Coronary artery (tissue), 2 donors: ENCODE results near the gene DTNBP1.

Experiments used
- DNase-seq: peaks from one replicate; pipeline ENCODE4 v3.0.0-alpha.2; 2017; ENCODE audit warnings: low spot score
- H3K27ac ChIP-seq, 2 donors: fragments of 200-600 bp; sonication (generic); one replicate each; pipeline ENCODE4 v1.5.1; 2016 to 2019
- H3K4me3 ChIP-seq: fragments of 200-600 bp; sonication (generic); 2 replicates; pipeline ENCODE4 v1.5.1; 2016; ENCODE audit warnings: mild to moderate bottlenecking, moderate library complexity
- CTCF ChIP-seq: fragments of 200-600 bp; sonication (generic); IDR thresholded peaks from one replicate; pipeline ENCODE4 v1.5.1; 2019; ENCODE audit warnings: antibody characterized with exemption

DTNBP1 gene

GRCh38 chr6:15496345-15497131 lies 166.3 kb downstream of the DTNBP1 start:
- H3K27ac ChIP-seq = no peak overlapping the region
- DNase-seq = no peak
- TF ChIP-seq CTCF = no peak
- no peak overlapping the region for H3K4me3 ChIP-seq

- TF ChIP-seq CTCF = no peak
- DNase-seq = no peak
- Histone ChIP-seq H3K27ac (peak overlapping the region in 1 of 2 donors; percentile 5), H3K4me3 (no peak overlapping the region)
These were observed 167.4 kb downstream of the DTNBP1 start for GRCh38 chr6:15495375-15495901.

GRCh38 chr6:15493437-15494168 lies 169.2 kb downstream of the DTNBP1 start:
- TF ChIP-seq CTCF = no peak
- no peak for DNase-seq
- no peak overlapping the region for H3K4me3 ChIP-seq
- no peak overlapping the region for H3K27ac ChIP-seq

GRCh38 chr6:15491986-15492269 lies 170.9 kb downstream of the DTNBP1 start:
- Histone ChIP-seq H3K4me3 (no peak overlapping the region), H3K27ac (no peak overlapping the region)
- no peak for TF ChIP-seq CTCF
- DNase-seq = peak; percentile 40

GRCh38 chr6:15491255-15491985 lies 171.4 kb downstream of the DTNBP1 start:
- no peak overlapping the region for H3K27ac ChIP-seq

More at GRCh38 chr6:15491255-15491985, 171.4 kb downstream of the DTNBP1 start:
- no peak overlapping the region for H3K4me3 ChIP-seq
- no peak for DNase-seq
- peak; percentile 77 for TF ChIP-seq CTCF
